ENCODE measurements around the gene GOLM1. TPM values are rescaled to one million over a fixed set of nuclear protein-coding genes. Genes with fewer than 3 reads are reported as not detected.

GOLM1 gene
- total and polyA plus RNA-seq, 2 of the 4 experiments (the other 2 are of a cell fraction): 54.8 to 59.2 TPM

DNA sequence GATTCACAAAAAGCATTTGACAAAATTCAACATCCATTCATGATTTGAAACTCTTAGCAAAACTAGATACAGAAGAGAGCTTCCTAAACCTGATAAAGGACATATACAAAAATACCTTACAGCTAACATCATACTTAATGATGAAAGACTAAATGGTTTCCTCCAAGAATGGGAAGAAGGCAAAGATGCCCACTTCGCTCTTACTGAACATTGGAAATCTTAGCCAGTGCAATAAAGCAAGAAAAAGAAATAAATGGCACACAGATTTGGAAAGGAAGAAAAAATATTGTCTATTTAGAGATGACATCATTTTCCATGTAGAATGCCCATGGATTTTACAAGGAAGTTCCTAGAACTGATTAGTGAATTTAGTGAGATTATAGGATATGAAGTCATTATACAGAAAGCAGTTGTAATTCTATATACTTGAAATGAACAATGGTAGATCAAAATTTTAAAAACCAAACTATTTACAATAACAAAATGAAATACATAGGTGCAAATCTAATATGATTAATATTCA lies 94.0 kb downstream of the GOLM1 start:
- no TSS peak for BruUV-seq (replicated peaks)
- no peak overlapping the region for H3K4ac ChIP-seq (ENCODE audit: low read depth, low read length)
- H3K4me2 ChIP-seq (ENCODE audit: low read depth, low read length): no peak overlapping the region
- ChIA-PET CTCF (interaction anchor here (0.6 kb wide), 1 partner anchor 316 kb away, joined by 3 read pairs; no protein-coding TSS in a partner anchor), POLR2A (ENCODE audit: unreplicated experiment) (no interaction called here)
- H2BK20ac ChIP-seq (ENCODE audit: low read depth, low read length): no peak overlapping the region
- H3K23ac ChIP-seq (ENCODE audit: low read depth, low read length): no peak overlapping the region
- H3K27me3 ChIP-seq (ENCODE audit: control insufficient read depth, insufficient read depth, low read length): no peaks in the 10 kb centered on the region
- ATAC-seq (ENCODE audit: low read depth) (no peak), DNase-seq (no peak)
- no peaks in the 10 kb centered on the region for H4K20me1 ChIP-seq (ENCODE audit: insufficient read depth, low read length)
- no peaks in the 10 kb centered on the region for H3K9me1 ChIP-seq (ENCODE audit: insufficient read depth, low read length)
- 100% methylated on average over 1 of the region's 1 CpG; no CpG with 5 or more reads in 1 of the 2 experiments for WGBS, 2 experiments (ENCODE audit: extremely low coverage in 2 of 2, insufficient read length in 1 of 2)
- H2AK9ac ChIP-seq (replicated peaks; ENCODE audit: low read depth, low read length, poor library complexity): no peak overlapping the region
- no peak overlapping the region for H2BK120ac ChIP-seq (ENCODE audit: low read depth, low read length)
- no peak overlapping the region for H3K14ac ChIP-seq (replicated peaks; ENCODE audit: low read depth, low read length)
- H3K9ac ChIP-seq (ENCODE audit: low read depth, low read length): no peak overlapping the region
- H4K8ac ChIP-seq (ENCODE audit: low read depth in 2 of 2, low read length in 2 of 2): no peak overlapping the region
- H3K27ac ChIP-seq (ENCODE audit: insufficient read depth, low read length): no peak overlapping the region
- no peaks in the 10 kb centered on the region for H3K4me1 ChIP-seq (ENCODE audit: control insufficient read depth, insufficient read depth, low read length)
- H4K5ac ChIP-seq (ENCODE audit: low read depth, low read length): no peak overlapping the region
- no peak overlapping the region for H3K4me3 ChIP-seq (ENCODE audit: insufficient read depth, low read depth, low read length)
- H2BK5ac ChIP-seq (ENCODE audit: low read depth, low read length, poor library complexity, severe bottlenecking): no peak overlapping the region
- TF ChIP-seq BHLHE40 (IDR thresholded peaks at IDR 0.05; ENCODE audit: low read depth, low read length) (no peak), NFE2L2 (IDR thresholded peaks at IDR 0.05; ENCODE audit: low read depth, low read length) (no peak), CEBPB (IDR thresholded peaks at IDR 0.05; ENCODE audit: low read depth, low read length) (no peak), RFX5 (IDR thresholded peaks at IDR 0.05; ENCODE audit: low read depth, low read length) (no peak), MXI1 (IDR thresholded peaks at IDR 0.05; ENCODE audit: borderline replicate concordance, low read depth, low read length) (no peak), RCOR1 (IDR thresholded peaks at IDR 0.05; ENCODE audit: insufficient replicate concordance, low read length) (no peak), FOS (IDR thresholded peaks at IDR 0.05; ENCODE audit: low read depth, low read length) (no peak), MAFK (IDR thresholded peaks at IDR 0.05; ENCODE audit: low read depth, low read length) (no peak), RAD21 (IDR thresholded peaks at IDR 0.05; ENCODE audit: low read length) (no peak), MAZ (IDR thresholded peaks at IDR 0.05; ENCODE audit: borderline replicate concordance, low read depth, low read length) (no peak), CHD1 (IDR thresholded peaks at IDR 0.05; ENCODE audit: low read depth, low read length) (no peak)
- TF ChIP-seq, protein P1, sequence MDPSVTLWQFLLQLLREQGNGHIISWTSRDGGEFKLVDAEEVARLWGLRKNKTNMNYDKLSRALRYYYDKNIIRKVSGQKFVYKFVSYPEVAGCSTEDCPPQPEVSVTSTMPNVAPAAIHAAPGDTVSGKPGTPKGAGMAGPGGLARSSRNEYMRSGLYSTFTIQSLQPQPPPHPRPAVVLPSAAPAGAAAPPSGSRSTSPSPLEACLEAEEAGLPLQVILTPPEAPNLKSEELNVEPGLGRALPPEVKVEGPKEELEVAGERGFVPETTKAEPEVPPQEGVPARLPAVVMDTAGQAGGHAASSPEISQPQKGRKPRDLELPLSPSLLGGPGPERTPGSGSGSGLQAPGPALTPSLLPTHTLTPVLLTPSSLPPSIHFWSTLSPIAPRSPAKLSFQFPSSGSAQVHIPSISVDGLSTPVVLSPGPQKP (IDR thresholded peaks at IDR 0.05; ENCODE audit: borderline replicate concordance, low read depth, low read length): no peak
- TF ChIP-seq, protein P2, sequence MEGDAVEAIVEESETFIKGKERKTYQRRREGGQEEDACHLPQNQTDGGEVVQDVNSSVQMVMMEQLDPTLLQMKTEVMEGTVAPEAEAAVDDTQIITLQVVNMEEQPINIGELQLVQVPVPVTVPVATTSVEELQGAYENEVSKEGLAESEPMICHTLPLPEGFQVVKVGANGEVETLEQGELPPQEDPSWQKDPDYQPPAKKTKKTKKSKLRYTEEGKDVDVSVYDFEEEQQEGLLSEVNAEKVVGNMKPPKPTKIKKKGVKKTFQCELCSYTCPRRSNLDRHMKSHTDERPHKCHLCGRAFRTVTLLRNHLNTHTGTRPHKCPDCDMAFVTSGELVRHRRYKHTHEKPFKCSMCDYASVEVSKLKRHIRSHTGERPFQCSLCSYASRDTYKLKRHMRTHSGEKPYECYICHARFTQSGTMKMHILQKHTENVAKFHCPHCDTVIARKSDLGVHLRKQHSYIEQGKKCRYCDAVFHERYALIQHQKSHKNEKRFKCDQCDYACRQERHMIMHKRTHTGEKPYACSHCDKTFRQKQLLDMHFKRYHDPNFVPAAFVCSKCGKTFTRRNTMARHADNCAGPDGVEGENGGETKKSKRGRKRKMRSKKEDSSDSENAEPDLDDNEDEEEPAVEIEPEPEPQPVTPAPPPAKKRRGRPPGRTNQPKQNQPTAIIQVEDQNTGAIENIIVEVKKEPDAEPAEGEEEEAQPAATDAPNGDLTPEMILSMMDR (conservative IDR thresholded peaks at IDR 0.05; ENCODE audit: low read depth, low read length): no peak
- H3K56ac ChIP-seq (ENCODE audit: extremely low read depth, insufficient read depth, low read length): no peak overlapping the region
- no peak overlapping the region for H2AK5ac ChIP-seq (ENCODE audit: low read depth, low read length)
- H3K18ac ChIP-seq (ENCODE audit: low read depth, low read length): no peak overlapping the region
- intact Hi-C loops (cut with micrococcal nuclease) (no loop called here), dilution Hi-C loops (cut with HindIII; ENCODE audit: low sequenced_read_pairs, unreplicated experiment) (no loop called here), in situ Hi-C loops (cut with MboI; ENCODE audit: low sequenced_read_pairs) (no loop called here)
- peaks cover 22% of the 10 kb centered on the region for H3K36me3 ChIP-seq (ENCODE audit: control insufficient read depth, insufficient read depth, low read length)
- H4K91ac ChIP-seq (ENCODE audit: insufficient read depth, low read depth, low read length): no peak overlapping the region
- no peak overlapping the region for H2AFZ ChIP-seq (replicated peaks; ENCODE audit: low read length, poor library complexity)
- peaks cover 0 to 3% of the 10 kb centered on the region in 2 experiments; a peak in 2 of 4 replicates for H3K79me1 ChIP-seq (ENCODE audit: low read depth in 1 of 2, low read length in 2 of 2)
- H3K9me3 ChIP-seq (ENCODE audit: control insufficient read depth, insufficient read depth, low read length): no peaks in the 10 kb centered on the region; the same call in 1 of the 2 replicates
- no peak overlapping the region for H2BK15ac ChIP-seq (ENCODE audit: low read depth, low read length)

All from IMR-90 (cell line).